Liver (tissue), 3 donors: ENCODE results near the gene CACNA1F.

Experiments
- ATF3 ChIP-seq: IDR thresholded peaks from 2 replicates; pipeline ENCODE4 v1.6.1; 2016; ENCODE audit warnings: antibody characterized with exemption
- CTCF ChIP-seq: fragments of 150-350 bp; IDR thresholded peaks from 2 replicates; pipeline ENCODE4 v1.5.1; 2017; ENCODE audit warnings: improper control_type of control experiment, low read depth, low read length; ENCODE audit not compliant: missing input control
- MAX ChIP-seq: IDR thresholded peaks from 2 replicates; pipeline ENCODE4 v1.6.1; 2016; ENCODE audit warnings: antibody characterized with exemption
- RAD21 ChIP-seq, 2 donors: IDR thresholded peaks; 2 replicates each; pipeline ENCODE4 v1.6.1; 2016; ENCODE audit warnings: antibody characterized with exemption in 2 of 2, mild to moderate bottlenecking in 2 of 2
- RXRA ChIP-seq, 2 donors: IDR thresholded peaks; 2 replicates each; pipeline ENCODE4 v1.6.1; 2017 to 2018; ENCODE audit warnings: antibody characterized with exemption in 2 of 2, mild to moderate bottlenecking in 1 of 2
- SP1 ChIP-seq: IDR thresholded peaks from 2 replicates; pipeline ENCODE4 v1.6.1; 2018; ENCODE audit warnings: antibody characterized with exemption, mild to moderate bottlenecking
- donor health status: healthy.
- donor health status: healthy.

GRCh38 chrX:49277535-49277830 is 44.3 kb upstream of the CACNA1F start:
- TF ChIP-seq RXRA (IDR thresholded peaks at IDR 0.05) (no peak), SP1 (no peak), CTCF (no peak), RAD21 (IDR thresholded peaks at IDR 0.05) (no peak), ATF3 (no peak), MAX (no peak)
